H1 (cell line): ENCODE measurements around the gene ENPP7.

Experiments
- CTCF ChIP-seq, 3 experiments: IDR thresholded peaks; 1 replicate in 2 of 3; 2 replicates in 1 of 3; pipeline versions ENCODE4 v1.5.1 to v1.6.1; 2011; ENCODE audit warnings: low read length in 3 of 3, mild to moderate bottlenecking in 3 of 3, inconsistent platforms in 2 of 3, low read depth in 1 of 3, moderate library complexity in 1 of 3; ENCODE audit not compliant: insufficient read depth in 1 of 3; ENCODE audit errors: control extremely low read depth in 1 of 3
- EP300 ChIP-seq, 2 experiments: IDR thresholded peaks; 1 replicate in 1 of 2; 2 replicates in 1 of 2; pipeline ENCODE4 v1.6.1; 2011 to 2012; ENCODE audit warnings: low read depth in 2 of 2, low read length in 2 of 2, mild to moderate bottlenecking in 2 of 2, borderline replicate concordance in 1 of 2, inconsistent platforms in 1 of 2, moderate library complexity in 1 of 2
- EZH2 ChIP-seq: fragments of 200-600 bp; sonication (generic); IDR thresholded peaks from 2 replicates; pipeline ENCODE4 v1.7.1; 2012; ENCODE audit warnings: low read depth, mild to moderate bottlenecking, moderate library complexity, low read length, inconsistent platforms; ENCODE audit not compliant: severe bottlenecking
- GABPA ChIP-seq: IDR thresholded peaks from 2 replicates; pipeline ENCODE4 v1.6.1; 2011; ENCODE audit warnings: mild to moderate bottlenecking, low read length, moderate library complexity, borderline replicate concordance; ENCODE audit not compliant: insufficient read depth
- GTF2F1 ChIP-seq: IDR thresholded peaks from 2 replicates; pipeline ENCODE4 v1.6.1; 2012; ENCODE audit warnings: low read depth, low read length, improper control_type of control experiment, borderline replicate concordance
- HDAC2 ChIP-seq, 2 experiments: fragments of 300-600 bp in 1 of 2; sonication (generic) in 1 of 2; IDR thresholded peaks; 2 replicates each; pipeline ENCODE4 v1.6.1; 2011 to 2012; ENCODE audit warnings: low read depth in 2 of 2, low read length in 2 of 2, mild to moderate bottlenecking in 2 of 2, moderate library complexity in 2 of 2, borderline replicate concordance in 1 of 2, inconsistent platforms in 1 of 2
- POLR2A ChIP-seq, 2 experiments: IDR thresholded peaks; 1 replicate in 1 of 2; 2 replicates in 1 of 2; pipeline ENCODE4 v1.6.1; 2011; ENCODE audit warnings: low read depth in 2 of 2, low read length in 2 of 2, mild to moderate bottlenecking in 2 of 2; ENCODE audit errors: control extremely low read depth in 1 of 2
- POLR2AphosphoS5 ChIP-seq: IDR thresholded peaks from 2 replicates; pipeline ENCODE4 v1.6.1; 2011; ENCODE audit warnings: low read depth, low read length
- SIX5 ChIP-seq: IDR thresholded peaks from 2 replicates; pipeline ENCODE4 v1.6.1; 2011; ENCODE audit warnings: mild to moderate bottlenecking, low read depth, low read length
- SP2 ChIP-seq: IDR thresholded peaks from 2 replicates; pipeline ENCODE4 v1.6.1; 2012; ENCODE audit warnings: mild to moderate bottlenecking, low read length, inconsistent platforms

GRCh38 chr17:79730769-79731483, at the start of gene ENPP7:
- TF ChIP-seq GABPA = no peak
- TF ChIP-seq EZH2 = no peak
- no peak for TF ChIP-seq CTCF (IDR thresholded peaks at IDR 0.05; ENCODE audit: control extremely low read depth in 1 of 3, insufficient read depth in 1 of 3, low read depth in 1 of 3, low read length in 3 of 3)
- TF ChIP-seq SIX5 = no peak
- TF ChIP-seq SP2 = no peak
- TF ChIP-seq POLR2A (IDR thresholded peaks at IDR 0.05; ENCODE audit: control extremely low read depth in 1 of 2, low read depth in 2 of 2, low read length in 2 of 2) = no peak
- no peak for TF ChIP-seq POLR2AphosphoS5
- no peak for TF ChIP-seq EP300 (IDR thresholded peaks at IDR 0.05; ENCODE audit: borderline replicate concordance in 1 of 2, low read depth in 2 of 2, low read length in 2 of 2)
- no peak for TF ChIP-seq HDAC2 (IDR thresholded peaks at IDR 0.05; ENCODE audit: borderline replicate concordance in 1 of 2, low read depth in 2 of 2, low read length in 2 of 2)
- no peak for TF ChIP-seq GTF2F1
